GM18873 (cell line): Measurements from ENCODE around the gene NEUROG2.
"Not testable (repeated sequence)": the region's sequence is repeated elsewhere in the genome, so short reads cannot be mapped to it uniquely, and the experiment has no call there.

Experiments used
- ATAC-seq: cut with Tn5 transposase; IDR thresholded peaks from one replicate; pipeline ENCODE4 v1.9.1; 2021; ENCODE audit warnings: mild to moderate bottlenecking, moderate library complexity, moderate number of reproducible peaks; ENCODE audit not compliant: unreplicated experiment, low FRiP score

NEUROG2 gene

DNA sequence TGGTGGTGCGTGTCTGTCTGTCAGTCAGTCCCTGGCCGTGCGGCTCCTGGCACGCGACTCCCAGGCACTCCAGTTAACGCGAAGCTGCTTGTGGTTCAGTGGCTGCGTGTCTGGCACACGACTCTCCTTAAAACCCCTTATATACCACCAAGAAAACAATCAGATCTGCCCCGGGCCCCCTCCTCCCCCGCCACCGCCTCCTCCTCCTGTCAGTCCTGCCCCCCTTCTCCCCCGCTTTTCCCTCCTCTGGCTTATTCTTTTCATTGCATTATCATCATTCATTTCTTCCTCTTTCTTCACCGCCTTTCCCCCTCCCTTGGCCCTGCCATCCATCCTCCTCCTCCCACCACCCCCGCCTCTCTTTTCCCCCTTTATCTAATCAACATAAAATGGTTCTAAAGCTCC, at the start of gene NEUROG2:
TSS of gene NEUROG2 (minus strand) at position 115 of the 405 bp plus-strand sequence. CDS start 705 bp downstream, outside the sequence.
- no peak for ATAC-seq

DNA sequence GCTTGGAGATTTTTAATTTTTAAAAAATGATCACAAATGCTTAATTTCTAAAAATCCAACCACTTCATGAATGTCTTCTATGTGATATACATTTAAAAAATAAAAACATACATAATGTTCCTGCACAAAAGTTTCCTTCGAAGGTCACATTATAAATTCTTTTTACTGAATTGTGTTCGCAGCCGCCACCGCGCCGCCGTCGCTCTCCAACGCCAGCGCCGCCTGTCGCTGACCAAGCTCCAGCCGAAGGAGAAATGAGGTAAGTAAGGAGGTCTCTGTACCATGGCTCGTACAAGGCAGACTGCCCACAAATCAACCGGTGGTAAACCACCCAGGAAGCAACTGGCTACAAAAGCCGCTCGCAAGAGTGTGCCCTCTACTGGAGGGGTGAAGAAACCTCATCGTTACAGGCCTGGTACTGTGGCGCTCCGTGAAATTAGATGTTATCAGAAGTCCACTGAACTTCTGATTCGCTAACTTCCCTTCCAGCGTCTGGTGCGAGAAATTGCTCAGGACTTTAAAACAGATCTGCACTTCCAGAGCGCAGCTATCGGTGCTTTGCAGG, 48.8 kb upstream of the NEUROG2 start:
- no peak for ATAC-seq

DNA sequence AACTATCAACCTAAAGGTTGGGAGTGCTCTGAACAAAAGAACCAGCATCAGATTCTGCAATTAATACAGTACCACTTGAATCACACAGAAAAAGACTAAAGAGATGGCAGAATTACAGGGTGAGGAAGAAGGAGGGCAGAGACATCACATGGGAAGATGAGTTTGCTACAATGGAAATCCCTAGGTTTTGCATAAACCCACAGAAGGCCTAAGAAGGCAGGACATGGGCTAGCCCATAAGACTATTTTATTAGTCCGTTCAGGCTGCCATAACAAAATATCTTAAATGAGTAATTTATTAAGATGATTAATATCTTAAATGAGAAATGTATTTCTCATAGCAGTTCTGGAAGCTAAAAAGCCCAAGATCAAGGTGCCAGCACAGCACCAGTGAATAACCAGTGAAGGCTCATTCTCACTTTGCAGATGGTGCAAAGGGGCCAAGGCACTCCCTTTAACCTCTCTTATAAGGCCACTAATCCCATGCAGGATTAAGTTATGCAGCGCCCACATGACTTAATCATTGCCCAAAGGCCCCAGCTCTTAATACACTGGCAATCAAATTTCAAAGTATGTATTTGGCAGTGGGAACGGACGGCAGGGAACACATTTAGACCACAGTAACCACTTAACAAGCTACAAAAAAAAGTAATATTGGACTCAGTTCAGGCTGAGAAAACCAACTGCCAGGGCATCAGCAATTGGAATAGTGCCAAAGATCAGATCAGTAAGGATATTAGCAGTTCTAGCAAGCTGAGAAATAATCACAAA, 47.6 kb upstream of the NEUROG2 start:
- no peak for ATAC-seq

DNA sequence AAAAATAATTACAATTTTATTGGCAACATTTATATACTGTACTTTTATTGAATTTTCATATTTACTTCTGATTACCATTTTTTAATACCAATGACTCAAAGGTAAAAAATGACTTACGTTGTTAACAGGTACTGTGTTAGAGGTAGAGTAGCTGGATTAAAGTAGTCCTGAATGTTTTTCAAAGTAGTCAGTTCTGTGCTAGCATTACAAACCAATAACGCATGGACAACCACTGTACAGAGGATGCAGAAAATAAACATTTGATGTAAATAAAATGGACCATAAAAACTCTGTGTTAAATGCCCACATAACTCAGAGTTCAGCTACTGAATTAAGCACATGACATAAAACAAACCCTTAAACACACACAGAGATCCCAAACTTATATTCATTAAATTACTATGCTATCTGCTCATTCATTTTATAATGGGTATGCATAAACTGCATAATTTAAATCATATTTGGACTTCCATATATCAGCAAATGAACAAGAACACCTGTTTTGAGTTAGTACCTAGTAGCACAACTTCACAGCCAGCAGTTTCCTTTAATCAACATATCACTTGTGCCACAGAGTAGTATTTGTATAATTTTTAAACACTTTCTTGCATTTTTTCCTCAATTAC, 46.4 kb upstream of the NEUROG2 start:
- ATAC-seq: no peak

DNA sequence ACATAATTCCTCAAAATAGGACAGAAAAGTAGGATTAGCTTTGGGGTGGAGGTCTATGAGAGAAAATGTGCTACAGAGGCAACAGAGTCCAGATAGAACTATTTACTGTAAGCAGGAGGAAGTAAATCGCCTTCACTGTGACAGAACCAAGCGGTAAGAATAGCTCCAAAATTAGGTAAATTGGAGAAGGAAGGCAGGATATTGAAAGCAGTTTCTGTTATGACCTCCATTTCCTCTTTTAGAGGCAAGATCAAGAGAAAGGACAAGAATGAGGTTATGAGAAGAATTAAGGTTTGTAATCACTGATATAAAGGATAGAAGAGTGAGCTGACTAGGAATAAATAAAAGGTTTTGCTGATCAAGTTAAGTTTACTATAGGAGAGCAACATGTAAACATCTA, 44.1 kb upstream of the NEUROG2 start:
- no peak for ATAC-seq

DNA sequence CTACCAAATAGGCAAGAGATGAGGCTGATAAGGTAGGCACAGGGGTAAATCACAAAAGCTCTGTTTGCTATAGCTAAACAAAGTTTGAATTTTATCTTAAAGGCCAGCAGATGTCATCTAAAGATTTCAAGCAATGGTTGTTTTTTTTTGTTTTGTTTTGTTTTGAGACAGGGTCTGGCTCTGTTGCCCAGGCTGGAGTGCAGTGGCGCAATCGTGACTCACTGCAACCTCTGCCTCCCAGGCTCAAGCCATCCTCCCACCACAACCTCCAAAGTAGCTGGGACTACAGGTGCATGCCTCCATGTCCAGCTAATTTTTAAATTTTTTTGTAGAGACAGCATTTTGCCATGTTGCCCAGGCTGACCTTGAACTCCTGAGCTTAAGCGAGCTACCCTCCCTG, 43.1 kb upstream of the NEUROG2 start:
- no peak for ATAC-seq

DNA sequence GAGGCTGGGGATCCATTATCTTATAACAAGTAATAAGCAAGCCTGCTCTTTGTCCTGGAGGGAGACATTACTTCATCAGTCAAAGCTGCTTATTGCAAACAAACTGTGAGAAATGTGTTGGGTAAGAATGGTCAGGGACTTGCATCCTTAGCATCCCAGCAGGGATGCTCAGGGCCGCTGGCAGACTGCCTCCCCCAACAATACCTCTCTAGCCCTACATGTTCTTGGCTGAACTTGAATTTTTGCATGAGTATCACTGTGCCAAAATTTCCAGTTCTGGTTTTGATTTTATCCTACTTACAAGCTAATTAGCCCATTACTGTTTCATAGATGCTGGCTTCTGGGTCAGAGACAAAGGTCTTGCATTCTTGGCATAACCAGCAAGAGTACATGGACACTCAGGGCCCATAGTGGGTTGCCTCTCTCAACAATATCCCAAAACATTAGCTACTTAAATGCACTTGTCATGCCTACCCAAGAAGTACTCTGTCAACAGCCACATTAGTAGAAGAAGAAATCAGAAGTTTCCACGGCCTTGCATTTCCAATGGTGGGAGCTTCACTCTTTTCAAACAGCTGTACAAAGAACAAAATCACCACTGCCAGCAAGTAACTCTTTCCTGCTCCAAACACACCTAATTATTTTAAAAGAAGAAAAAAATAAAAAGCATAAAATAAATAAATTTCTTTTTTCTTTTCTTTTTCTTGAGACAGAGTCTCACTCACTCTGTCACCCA, 41.9 kb upstream of the NEUROG2 start:
- ATAC-seq: no peak

DNA sequence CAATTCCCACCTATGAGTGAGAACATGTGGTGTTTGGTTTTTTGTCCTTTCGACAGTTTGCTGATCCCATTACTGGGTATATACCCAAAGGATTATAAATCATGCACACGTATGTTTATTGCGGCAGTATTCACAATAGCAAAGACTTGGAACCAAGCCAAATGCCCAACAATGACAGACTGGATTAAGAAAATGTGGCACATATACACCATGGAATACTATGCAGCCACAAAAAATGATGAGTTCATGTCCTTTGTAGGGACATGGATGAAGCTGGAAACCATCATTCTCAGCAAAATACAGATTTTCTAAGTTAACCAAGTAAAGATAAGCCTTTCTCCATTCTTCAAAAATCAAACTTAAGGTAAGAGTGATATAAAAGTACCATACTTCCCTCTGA, 38.3 kb upstream of the NEUROG2 start:
- ATAC-seq: not testable (repeated sequence)

DNA sequence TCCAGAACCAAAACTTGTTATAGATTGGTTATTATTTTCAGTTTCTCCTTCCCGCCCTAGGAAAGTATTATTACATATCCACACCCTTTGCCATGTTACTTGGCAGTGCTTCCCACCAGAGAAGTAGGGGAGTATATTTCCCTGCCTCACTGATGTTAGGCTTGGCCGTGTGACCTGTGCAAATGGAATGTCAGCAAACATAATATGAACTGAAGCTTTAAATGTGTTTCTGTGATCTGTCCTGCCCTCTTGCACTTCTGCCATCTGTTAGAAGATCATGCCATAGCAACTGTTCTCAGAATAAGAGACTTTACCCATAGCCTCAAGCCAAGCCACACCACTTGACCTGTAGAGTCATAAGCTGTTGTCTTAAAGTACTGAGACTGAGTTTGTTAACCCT, 36.7 kb upstream of the NEUROG2 start:
- no peak for ATAC-seq

DNA sequence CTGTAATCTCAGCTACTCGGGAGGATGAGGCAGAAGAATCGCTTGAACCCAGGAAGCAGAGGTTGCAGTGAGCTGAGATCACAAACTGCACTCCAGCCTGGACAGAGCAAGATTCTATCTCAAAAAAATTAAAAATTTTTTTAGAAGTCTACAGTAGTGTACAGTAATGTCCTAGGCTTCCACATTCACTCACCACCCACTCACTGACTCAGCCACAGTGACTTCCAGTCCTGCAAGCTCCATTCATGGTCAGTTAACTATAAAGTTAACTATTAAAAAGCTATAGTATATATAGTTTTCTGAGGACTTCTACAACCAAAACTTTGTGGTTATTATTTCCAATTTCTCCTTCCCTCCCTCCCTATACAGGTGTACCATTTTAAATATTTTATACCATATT, 34.7 kb upstream of the NEUROG2 start:
- no peak for ATAC-seq

DNA sequence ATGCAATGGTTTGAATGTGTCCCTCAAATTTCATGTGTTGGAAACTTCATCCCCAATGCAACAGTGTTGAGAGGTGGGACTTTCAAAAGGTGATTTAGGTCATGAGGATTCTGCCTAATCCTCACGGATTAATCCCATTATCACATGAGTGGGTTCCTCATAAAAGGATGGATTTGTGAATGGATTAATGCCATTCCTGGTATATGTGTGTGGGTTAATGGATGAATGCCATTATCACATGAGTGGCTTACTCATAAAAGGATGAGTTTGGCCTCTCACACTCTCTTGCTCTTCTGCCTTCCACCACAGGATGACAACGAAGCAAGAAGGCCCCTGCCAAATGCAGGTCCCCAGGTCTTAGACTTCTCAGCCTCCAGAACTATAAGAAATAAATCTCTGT, 30.5 kb upstream of the NEUROG2 start:
- ATAC-seq: no peak

DNA sequence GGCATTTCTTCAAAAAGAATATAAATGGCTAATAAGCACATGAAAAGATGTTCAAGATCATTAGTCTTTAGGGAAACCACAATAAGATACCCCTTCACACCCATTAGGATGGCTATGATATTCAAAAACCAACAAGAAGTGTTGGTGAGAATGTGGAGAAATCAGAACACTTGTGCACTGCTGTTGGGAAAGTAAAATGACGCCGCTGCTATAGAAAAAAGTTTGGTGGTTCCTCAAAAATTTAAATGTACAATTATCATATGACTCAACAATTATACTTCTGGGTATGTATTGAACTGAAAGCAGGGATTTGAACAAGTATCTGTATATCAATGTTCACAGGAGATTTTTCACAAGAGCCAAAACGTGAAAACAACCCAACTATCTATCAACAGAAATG, 29.4 kb upstream of the NEUROG2 start:
- ATAC-seq: no peak

DNA sequence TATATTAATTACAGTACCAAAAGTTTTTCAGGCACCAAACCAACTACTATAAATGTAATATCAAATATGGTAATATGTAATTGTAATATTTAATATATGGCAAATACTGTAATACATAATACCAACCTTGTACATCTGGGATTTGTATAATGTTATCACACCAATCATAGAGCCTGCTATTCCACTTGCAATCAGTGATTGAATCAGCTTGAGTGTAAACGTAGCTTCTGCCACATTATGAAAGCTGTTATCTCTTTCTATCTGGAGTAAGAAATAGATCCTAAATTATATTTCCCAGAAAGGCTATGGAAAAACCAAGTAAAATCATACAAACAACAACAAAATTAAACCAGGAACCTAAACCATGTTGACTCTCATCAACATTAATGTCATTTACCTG, 24.7 kb upstream of the NEUROG2 start:
- no peak for ATAC-seq

DNA sequence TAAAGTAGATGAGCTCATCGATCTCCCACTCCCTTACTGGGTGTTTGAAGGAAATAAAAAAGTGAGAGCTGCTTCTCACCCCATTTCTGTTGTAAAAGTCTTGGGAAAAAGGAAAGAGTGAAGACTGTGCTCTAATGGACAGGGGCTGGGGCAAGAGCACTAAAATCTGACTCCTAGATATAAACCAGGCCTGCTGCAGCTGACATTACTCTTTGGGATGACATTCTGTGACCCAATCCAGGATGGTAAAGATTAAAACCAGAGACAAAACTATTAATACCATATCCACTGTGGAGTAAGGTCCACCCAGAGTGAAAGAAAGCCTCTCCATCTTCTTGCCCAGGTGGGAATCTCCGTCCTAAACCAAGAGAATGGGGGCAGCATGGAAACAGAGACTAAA, 20.1 kb upstream of the NEUROG2 start:
- ATAC-seq: no peak

DNA sequence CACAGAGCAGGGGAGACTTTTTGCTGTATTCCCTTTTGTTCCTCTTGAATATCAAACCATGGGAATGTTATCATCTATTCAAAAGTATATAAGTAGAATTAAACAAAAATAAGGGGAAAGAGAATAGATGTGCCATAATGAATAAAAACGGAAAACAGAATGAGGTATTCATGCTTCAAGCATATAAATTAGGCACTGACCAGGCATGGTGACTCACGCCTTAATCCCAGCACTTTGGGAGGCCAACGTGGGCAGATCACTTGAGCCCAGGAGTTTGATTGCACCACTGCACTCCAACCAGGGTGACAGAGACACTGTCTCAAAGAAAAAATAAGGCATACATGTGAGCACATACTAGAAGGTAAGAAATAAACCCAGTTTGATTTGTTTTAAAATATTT, 16.3 kb upstream of the NEUROG2 start:
- ATAC-seq: no peak

DNA sequence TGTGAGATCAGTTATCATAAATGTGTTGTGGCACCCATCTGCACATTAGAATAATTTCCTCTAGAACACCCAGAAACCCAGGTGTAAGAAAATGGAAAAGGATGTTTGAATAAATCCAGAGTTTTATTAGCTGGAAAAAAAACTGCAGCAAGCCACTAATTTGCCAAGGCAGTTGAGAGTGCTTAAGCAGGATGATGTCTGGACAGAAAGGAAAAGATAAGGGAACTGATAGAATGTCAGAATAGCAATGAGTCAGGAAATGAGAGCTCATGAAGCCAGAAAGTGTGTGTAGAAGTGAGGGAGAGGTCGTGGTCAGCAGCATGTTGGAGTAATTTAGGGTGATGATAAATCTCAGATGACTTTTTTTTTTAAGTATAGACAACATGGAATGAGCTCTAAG, 15.2 kb upstream of the NEUROG2 start:
- ATAC-seq: no peak

DNA sequence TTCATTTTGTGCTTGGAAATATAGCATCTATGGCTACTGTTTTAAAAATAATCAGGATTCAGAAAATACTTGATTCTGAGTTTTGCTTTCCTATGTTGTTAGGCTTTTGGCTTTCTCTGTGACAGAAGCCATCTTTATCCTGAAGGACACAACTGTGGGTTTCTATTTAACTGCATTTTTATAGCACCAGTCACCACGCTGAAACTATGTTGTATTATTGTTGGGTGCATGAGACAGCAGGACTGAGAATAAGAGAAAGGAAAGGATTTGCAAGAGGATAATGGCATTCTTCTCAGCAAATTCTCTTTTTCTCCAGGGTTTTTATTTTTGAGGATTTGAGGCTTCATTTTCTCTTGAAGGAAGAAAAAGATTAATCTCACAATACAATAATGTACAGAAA, 10.1 kb upstream of the NEUROG2 start:
- no peak for ATAC-seq

DNA sequence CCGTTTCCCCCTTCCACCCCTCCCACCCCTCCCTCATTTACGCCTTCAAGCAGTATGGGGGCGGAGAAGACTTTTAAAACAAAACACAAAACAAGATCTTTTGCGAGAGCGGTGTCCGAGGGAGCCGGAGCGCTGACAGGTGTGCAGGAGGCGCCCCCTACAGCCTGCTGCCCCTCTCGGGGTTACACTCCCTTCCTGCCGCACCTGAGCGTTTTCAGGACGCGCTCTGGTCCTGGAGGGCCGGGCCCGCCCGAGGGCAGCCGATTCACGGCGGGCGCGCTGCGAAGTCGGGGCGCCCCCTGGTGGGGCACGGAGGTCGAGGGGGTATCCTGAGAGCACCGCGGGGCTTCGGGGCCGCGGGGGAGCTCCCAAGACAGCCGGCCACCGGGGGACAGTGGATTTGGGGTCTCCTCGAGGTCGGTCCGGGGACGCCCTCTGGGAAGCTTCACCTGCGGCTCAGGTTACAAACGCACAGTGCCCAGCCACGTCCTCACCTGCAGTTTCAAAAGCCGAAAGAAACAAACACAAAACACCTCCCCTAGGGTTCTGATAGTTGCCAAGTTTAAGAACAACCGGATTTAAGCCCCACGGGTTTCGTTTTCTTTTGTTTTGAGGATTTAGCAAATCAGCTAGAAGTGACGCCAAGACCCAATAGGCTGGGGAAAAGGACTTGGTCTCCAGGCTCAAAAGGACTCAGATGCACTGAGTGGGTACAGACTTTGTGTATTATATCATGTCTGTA, 8.0 kb upstream of the NEUROG2 start:
- peak; percentile 71 for ATAC-seq

DNA sequence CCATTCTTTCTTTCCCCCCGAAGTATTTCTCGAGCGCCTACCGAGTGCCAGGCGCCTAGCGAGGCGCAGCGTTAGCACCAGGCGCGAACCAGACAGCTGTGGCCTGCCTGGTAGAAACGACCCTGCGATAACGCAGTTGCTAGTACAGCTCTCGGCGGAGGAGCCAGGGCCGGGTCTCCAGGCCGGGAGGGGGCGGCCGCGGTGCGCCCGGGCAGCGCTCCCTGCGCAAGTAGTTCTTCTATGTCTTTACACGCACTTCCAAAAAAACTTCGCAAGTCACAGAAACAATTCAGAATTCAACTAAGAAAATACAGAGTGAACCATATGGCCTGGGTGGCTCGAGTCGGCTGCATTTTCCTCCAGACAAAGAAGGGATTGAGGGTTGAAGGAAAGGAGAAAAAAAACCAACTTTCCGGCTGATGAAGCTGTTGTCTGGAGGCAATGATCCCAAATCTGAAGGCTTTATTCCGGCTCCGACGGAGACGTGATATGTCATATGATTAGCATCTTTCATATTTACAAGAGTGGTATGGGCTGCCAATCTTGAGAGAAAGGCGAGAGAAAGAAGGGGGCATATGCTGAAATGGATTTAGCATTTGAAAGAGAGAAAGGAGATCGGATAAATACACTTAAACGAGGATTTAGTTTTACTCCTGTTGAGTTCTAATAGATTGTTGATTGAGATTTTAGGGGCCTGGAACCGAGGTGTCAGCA, 7.2 kb upstream of the NEUROG2 start:
- no peak for ATAC-seq

DNA sequence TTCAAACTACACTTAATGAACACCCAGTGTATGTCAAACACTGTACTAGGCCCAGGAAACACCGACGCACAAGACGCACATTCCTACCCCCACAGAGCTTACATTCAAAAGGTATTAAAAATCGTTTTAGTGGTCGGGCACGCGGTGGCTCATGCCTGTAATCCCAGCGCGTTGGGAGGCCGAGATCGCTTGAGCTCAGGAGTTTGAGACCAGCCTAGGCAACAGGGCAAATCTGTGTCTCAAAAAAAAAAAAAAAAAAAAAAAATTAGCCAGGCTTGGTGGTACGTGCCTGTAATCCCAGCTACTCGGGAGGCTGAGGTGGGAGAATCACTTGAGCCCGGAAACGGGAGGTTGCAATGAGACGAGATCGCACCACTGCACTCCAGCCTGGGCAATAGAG, 6.5 kb upstream of the NEUROG2 start:
- not testable (repeated sequence) for ATAC-seq
